NCI-H69 (cell line): Measurements from ENCODE around the gene PADI4.
"Not testable (repeated sequence)": the region's sequence is repeated elsewhere in the genome, so short reads cannot be mapped to it uniquely, and the experiment has no call there.

Experiments used
- DNase-seq: peaks from one replicate; lab custom pipeline; 2025; lab: John Stamatoyannopoulos, UW

PADI4 gene

DNA sequence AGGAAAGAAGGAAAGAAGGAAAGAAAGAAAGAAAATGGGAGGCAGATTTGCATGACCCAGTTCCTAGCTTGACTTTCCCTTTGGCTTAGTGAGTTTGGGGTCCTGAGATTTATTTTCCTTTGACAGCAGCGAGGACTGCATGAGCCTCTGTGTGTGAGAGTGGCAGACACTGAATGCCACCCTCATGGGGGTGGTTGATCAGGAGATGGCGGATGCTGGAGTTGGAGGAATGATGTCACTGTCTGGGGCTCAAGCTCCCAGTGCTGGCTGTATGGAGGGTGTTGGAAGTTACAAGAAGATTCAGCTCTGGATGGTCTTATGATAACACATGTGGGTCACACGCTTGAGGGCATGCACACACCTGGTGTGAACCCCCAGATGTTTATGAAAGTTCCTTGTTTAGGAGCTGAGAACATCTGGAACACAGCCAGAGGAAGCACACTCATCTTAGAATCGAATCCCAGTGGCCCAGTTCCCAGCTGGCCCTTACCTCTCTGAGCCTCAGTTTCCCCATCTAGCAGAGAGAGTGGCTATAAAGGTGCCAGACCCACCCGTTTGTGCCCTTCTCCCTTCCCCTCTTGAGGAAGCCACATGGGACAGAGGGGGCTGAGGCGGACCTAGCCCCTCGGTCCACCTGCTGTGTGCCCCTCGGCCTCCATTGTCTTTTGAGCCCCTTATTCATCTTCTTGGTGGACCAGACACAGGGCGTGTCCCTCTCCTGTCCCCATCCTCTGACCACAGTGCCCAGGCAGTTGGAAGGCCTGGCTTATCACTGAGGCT, 5.7 kb downstream of the PADI4 start:
- DNase-seq = no peak

DNA sequence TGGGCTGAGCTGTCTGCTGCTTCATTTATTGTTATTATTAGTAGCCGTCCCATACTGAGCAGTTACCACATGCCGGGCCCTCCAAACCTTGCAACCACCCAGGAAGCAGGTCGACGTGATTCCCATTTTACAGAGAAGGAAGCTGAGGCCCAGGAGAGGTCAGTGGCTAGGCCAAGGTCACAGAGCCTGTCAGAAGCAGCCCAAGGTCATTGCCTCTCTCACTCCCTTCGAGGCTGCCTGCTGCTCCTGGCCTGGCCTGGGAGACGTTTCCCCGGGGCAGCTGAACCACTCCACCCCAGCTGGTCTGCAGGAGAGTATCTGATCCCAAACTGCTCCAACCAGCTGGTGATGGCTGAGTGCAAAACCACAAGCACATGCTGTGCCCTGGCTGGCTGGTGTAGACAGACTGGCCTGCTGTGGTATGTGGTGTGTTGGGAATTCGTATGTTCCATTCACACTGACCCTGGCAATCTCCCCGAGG, 6.5 kb downstream of the PADI4 start:
- no peak for DNase-seq

DNA sequence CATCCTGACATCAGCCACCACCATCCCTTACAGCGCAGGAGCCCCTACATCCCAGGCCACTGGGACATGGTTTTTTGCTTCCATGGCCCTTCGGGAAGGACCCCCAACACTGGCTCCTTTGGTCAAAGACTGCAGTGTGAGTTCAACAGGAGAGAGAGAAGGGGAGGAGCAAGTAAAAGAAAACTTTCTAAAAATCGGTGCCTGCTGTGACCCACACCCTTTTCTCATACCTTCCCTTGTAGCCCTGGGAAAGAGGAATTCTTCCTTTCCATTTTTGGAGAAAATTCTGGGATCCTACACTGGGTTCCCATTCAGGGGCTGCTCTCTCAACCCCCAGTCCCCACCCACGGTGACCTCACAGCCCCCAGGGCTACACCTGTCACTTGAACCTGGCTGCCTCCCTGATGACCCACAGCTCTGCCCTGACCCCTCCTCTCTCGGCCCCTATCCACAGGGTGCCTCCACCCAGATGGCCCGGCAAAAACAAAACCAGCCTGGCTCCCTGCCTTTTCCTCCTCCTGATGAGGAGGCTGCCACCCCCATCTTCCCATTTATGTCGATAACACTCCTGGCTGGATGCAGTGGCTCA, 7.6 kb downstream of the PADI4 start:
- DNase-seq = no peak

- no peak for DNase-seq
Measured at GRCh38 chr1:17316704-17317103, 8.7 kb downstream of the PADI4 start.

GRCh38 chr1:17318262-17318661, 10.3 kb downstream of the PADI4 start:
- no peak for DNase-seq

DNA sequence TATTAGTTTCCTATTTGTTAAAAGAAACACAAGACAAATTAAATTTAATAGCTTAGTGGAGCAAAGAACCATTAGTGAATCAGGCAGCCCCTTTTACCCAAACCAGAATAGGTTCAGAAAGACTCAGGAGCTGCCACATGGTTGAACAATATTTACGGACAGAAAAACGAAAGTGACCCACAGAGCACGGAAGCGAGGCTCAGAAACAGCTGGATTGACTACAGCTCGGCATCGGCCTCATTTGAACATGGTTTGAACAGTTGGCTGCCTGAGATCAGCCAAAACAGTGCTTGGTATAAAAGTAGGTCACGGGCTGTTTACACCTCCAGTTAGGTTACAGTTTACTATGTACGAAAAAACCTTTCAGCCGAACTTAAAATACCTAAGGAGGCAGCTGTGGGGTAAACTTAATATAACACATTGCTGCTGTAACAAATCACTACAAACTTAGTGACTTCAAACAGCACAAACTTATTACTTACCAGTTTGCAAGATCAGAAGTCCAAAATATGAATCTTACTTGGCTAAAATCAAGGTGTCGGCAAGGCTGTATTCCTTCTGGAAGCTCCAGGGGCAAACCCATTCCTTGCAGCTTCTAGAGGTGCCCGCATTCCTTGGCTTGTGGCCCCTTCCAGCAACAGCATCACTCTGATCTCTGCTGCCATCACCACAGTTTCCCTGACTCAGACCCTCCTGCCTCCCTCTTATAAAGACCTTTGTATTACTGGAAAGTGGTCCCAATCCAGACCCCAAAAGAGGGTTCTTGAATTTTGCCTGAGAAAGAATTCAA, 11.8 kb downstream of the PADI4 start:
- DNase-seq = no peak

GRCh38 chr1:17321857-17322390, 13.9 kb downstream of the PADI4 start:
- DNase-seq = not testable (repeated sequence)

- no peak for DNase-seq
Measured at GRCh38 chr1:17328855-17329254, 20.9 kb downstream of the PADI4 start.

- DNase-seq = no peak
Measured at GRCh38 chr1:17329610-17330009, 21.6 kb downstream of the PADI4 start.

DNA sequence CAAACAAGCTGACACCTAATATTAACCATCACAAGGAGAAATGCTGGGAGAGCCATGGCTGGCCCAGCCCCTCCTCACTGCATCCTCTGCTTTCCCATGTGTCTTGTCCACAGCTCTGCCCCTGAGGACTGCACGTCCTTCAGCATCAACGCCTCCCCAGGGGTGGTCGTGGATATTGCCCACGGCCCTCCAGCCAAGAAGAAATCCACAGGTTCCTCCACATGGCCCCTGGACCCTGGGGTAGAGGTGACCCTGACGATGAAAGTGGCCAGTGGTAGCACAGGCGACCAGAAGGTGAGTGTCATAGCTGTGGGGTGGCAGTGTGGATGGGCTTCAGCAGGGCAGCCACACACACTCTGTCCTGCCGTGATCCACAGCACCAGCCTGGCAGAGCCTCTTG, 22.9 kb downstream of the PADI4 start:
- DNase-seq = no peak

DNA sequence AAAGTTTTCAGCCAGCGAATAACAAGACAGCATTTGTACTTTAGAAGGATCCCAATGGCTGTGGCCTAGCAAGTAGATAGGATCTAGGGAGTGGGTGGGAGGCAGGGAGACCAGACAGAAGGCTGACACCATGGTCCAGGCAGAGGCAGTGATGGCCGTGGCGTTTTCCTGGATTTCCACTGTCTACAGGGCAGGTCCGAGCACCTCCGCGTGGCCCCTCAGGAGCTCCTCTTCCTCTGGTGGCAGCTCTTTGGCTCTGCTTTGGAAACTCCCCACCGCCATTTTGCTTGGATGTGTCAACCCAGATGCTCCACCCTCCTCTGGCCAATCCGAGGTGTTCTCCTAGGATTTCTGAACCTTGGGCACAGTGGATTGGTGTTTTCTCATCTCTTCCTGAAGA, 25.1 kb downstream of the PADI4 start:
- no peak for DNase-seq

DNA sequence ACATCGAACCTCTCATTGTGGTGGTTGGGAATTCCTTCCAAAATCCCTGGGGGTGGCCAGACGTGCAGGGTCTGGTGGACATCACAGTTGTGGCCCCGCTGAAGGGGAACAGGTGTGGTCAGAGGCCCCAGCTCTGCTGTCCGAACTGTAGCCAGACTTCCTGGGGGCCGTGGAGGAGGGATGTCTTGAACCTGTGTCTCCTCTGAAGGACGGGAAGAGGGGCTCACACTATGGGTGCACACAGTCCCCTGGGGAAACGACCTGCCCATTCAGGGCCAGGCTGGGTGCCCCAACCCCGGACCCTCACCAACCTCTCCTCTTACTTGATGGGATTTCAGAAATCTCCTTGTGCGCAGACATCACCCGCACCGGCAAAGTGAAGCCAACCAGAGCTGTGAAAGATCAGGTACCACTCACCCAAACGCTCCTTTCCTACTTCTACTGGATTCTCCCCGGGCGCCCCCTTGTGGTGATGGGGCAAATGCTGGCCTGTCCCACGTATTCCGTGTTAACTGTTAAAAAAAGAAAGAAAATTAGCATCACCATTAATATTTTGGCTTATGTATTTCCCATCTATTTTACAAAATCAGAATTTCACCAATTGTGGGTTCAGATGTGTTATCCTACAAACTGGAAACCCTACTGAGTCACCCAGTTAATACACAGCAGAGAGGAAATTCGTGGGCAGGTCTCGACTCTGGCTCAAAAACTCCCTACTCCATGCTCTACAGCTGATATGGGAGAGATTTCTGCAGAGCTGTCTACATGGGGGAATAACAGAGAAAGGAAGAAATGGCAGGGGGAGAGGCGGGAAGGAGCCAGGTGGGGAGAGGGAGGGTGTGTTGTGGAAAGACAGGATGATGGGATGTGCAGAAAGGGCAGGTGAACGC, 28.1 kb downstream of the PADI4 start:
- DNase-seq = peak; percentile 63

- peak; percentile 18 for DNase-seq
Measured at GRCh38 chr1:17338706-17339493, 30.9 kb downstream of the PADI4 start.

DNA sequence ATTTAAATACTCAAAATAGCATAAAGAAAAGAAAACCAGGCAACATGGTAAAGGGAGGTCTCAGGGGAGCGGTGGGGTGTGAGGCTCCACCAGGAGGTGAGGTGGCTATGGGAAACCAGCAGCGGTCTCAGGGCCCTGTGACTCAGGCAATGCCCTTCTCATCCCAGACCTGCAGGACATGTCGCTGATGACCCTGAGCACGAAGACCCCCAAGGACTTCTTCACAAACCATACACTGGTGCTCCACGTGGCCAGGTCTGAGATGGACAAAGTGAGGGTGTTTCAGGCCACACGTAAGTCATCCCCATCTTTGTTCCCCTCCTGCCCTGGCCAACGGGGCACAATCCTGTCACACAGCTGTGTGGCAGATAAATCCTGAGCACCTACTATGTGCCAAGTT, 31.5 kb downstream of the PADI4 start:
- no peak for DNase-seq

GRCh38 chr1:17340358-17340757, 32.4 kb downstream of the PADI4 start:
- DNase-seq = no peak

- DNase-seq = no peak
Measured at GRCh38 chr1:17342014-17342441, 34.0 kb downstream of the PADI4 start.

- DNase-seq = not testable (repeated sequence)
Measured at GRCh38 chr1:17345506-17345905, 37.5 kb downstream of the PADI4 start.

DNA sequence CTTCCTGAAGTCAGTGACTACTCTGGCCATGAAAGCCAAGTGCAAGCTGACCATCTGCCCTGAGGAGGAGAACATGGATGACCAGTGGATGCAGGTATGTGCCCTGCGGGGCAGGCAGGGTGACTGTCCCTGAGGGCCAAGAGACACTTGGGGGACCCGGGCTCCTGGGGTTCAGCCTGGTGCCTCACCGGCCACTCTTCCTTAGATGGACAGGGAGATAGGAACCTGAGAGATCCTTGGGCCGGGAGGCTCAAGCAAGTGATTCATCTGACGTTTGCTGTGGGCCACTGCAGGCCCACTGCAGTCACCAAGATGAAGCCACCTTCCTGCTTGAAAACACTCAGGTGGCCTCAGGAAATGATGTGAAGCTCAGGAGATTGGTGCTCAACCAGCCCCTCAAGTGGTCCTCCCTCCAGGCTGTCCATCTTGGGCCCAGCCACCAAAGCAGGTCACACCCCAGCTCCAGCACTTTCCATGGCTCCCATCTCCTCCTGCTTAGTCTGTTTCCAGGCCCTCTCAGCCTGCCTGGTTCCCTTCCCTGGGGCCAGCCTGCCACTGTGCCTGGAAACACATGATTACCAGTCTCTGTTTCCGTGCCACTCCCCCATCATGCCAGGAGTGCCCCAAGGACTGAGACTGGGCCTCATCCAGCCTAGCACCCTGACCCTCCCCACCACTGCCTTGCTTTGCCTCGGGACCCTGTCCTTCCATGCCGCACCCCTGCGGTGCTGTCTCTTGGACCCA, 38.2 kb downstream of the PADI4 start:
- DNase-seq = no peak

GRCh38 chr1:17347769-17348592, 40.0 kb downstream of the PADI4 start:
- no peak for DNase-seq
